Measurements from ENCODE around the gene DENND4C.

DNA sequence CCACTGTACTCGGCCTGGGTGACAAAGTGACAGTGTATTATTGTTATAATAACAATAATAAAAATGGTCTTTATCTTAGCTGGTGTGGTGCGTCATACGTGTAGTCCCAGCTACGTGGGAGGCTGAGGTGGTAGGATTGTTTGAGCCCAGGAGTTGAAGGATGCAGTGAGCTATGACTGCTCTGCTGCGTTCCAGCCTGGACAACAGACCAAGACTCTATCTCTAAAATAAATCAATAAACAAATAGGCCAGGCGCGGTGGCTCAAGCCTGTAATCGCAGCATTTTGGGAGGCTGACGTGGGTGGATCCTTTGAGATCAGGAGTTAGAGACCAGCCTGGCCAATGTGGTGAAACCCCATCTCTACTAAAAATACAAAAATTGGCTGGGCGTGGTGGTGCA lies 9.2 kb upstream of the DENND4C start:
- TF ChIP-seq CTCF (IDR thresholded peaks at IDR 0.05) (no peak), ZBTB33 (IDR thresholded peaks at IDR 0.05; ENCODE audit: borderline replicate concordance, low read depth) (no peak), NRF1 (IDR thresholded peaks at IDR 0.05; ENCODE audit: low read depth, low read length) (no peak), MEF2A (IDR thresholded peaks at IDR 0.05; ENCODE audit: borderline replicate concordance, low read depth) (no peak), JUND (IDR thresholded peaks at IDR 0.05) (no peak), MAX (IDR thresholded peaks at IDR 0.05; ENCODE audit: low read depth) (no peak)

Data from SK-N-SH (cell line).